Measurements from ENCODE around the gene AQP5.

- TF ChIP-seq CTCF (IDR thresholded peaks at IDR 0.05): no peak
- TF ChIP-seq POLR2A (IDR thresholded peaks at IDR 0.05): no peak
Measured at GRCh38 chr12:49975318-49975761, 13.7 kb downstream of the AQP5 start.
